ENCODE data around the gene PELI2.

DNA sequence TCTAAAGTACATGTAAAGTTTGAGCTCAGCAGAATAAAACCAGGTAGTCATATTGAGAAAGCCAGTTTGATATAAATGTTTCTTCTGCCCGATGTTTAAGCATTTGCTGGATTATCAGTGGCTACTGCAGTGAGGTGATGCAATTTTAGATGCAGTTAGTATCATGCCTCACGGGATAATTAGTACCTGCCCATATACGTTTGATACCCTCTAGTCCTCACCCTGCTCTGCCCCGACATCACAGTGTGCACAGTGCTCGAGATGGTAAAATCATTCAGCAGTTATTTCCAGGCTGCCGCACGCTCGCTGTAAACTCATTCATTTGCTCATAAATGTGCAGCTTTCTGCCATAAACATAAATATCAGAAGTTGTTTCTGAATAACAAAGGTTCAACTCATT lies 152.7 kb downstream of the PELI2 start:
- no peak for TF ChIP-seq ZNF10 (tag by site-specific recombination; IDR thresholded peaks at IDR 0.05)
- no peak for TF ChIP-seq ZNF704 (tag by site-specific recombination; IDR thresholded peaks at IDR 0.05)
- no peak for TF ChIP-seq ZNF701 (tag by site-specific recombination; IDR thresholded peaks at IDR 0.05)
- TF ChIP-seq REPIN1 (tag by site-specific recombination; IDR thresholded peaks at IDR 0.05; ENCODE audit: low read depth): no peak
- TF ChIP-seq ZNF529 (tag by site-specific recombination; IDR thresholded peaks at IDR 0.05; ENCODE audit: insufficient replicate concordance): no peak
- no peak for TF ChIP-seq PBX3 (CRISPR knock-in tag; IDR thresholded peaks at IDR 0.05)
- TF ChIP-seq, protein P1, sequence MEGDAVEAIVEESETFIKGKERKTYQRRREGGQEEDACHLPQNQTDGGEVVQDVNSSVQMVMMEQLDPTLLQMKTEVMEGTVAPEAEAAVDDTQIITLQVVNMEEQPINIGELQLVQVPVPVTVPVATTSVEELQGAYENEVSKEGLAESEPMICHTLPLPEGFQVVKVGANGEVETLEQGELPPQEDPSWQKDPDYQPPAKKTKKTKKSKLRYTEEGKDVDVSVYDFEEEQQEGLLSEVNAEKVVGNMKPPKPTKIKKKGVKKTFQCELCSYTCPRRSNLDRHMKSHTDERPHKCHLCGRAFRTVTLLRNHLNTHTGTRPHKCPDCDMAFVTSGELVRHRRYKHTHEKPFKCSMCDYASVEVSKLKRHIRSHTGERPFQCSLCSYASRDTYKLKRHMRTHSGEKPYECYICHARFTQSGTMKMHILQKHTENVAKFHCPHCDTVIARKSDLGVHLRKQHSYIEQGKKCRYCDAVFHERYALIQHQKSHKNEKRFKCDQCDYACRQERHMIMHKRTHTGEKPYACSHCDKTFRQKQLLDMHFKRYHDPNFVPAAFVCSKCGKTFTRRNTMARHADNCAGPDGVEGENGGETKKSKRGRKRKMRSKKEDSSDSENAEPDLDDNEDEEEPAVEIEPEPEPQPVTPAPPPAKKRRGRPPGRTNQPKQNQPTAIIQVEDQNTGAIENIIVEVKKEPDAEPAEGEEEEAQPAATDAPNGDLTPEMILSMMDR (tag by site-specific recombination; IDR thresholded peaks at IDR 0.05): no peak
